ENCODE results near the gene OR52N4. TPM values are rescaled to one million over a fixed set of nuclear protein-coding genes. Genes with fewer than 3 reads are reported as not detected.

OR52N4 gene
- total and polyA plus RNA-seq, 2 of the 8 experiments (the other 6 are each of a cell fraction or from before 2014, with no cell fraction given) = 3.7 TPM; not detected in 1

DNA sequence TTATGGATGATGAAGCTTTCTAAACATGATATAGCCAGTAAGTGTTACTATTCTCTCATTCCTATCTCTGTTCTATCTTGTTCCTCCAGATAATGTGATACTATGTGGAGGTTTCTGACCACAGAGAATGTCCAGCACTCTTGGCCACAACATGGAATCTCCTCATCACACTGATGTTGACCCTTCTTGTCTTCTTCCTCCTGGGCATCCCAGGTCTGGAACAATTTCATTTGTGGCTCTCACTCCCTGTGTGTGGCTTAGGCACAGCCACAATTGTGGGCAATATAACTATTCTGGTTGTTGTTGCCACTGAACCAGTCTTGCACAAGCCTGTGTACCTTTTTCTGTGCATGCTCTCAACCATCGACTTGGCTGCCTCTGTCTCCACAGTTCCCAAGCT lies 27.7 kb upstream of the OR52N4 start (continued):
- TF ChIP-seq CHD7 (IDR thresholded peaks at IDR 0.05; ENCODE audit: insufficient replicate concordance, low read length) (no peak), YY1 (IDR thresholded peaks at IDR 0.05; ENCODE audit: low read depth, low read length) (no peak), CBX5 (IDR thresholded peaks at IDR 0.05; ENCODE audit: low read depth, low read length) (no peak), SP4 (IDR thresholded peaks at IDR 0.05; ENCODE audit: low read length) (no peak), RAD21 (IDR thresholded peaks at IDR 0.05 in 1 of 2, conservative IDR thresholded peaks at IDR 0.05 in 1 of 2; ENCODE audit: low read depth in 2 of 2, low read length in 2 of 2) (no peak), CEBPB (IDR thresholded peaks at IDR 0.05; ENCODE audit: low read depth, low read length) (no peak), EZH2 (IDR thresholded peaks at IDR 0.05; ENCODE audit: low read depth, low read length, severe bottlenecking) (no peak), KDM1A (IDR thresholded peaks at IDR 0.05; ENCODE audit: borderline replicate concordance, low read length) (no peak), GABPA (IDR thresholded peaks at IDR 0.05; ENCODE audit: borderline replicate concordance, insufficient read depth, low read length) (no peak)
- TF ChIP-seq, protein P1, sequence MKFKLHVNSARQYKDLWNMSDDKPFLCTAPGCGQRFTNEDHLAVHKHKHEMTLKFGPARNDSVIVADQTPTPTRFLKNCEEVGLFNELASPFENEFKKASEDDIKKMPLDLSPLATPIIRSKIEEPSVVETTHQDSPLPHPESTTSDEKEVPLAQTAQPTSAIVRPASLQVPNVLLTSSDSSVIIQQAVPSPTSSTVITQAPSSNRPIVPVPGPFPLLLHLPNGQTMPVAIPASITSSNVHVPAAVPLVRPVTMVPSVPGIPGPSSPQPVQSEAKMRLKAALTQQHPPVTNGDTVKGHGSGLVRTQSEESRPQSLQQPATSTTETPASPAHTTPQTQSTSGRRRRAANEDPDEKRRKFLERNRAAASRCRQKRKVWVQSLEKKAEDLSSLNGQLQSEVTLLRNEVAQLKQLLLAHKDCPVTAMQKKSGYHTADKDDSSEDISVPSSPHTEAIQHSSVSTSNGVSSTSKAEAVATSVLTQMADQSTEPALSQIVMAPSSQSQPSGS (IDR thresholded peaks at IDR 0.05; ENCODE audit: low read length) = no peak

All from H1 (cell line).